Nephron progenitor cell (in vitro differentiated cells): Measurements from ENCODE around the gene ZNF764.

ENCODE experiments used
- DNase-seq: peaks from one replicate; pipeline ENCODE4 v3.0.0; 2021
- H3K27ac Mint-ChIP-seq: 2 replicates; pipeline ENCODE4 v1.8.0; 2021; ENCODE audit warnings: mild to moderate bottlenecking, moderate library complexity, mixed read lengths
- H3K27me3 Mint-ChIP-seq: 2 replicates; pipeline ENCODE4 v1.8.0; 2021; ENCODE audit warnings: mild to moderate bottlenecking, low read depth, mixed read lengths; ENCODE audit not compliant: poor library complexity
- H3K36me3 Mint-ChIP-seq: 2 replicates; pipeline ENCODE4 v1.8.0; 2021; ENCODE audit warnings: low read depth, mixed read lengths
- H3K4me1 Mint-ChIP-seq: 2 replicates; pipeline ENCODE4 v1.8.0; 2021; ENCODE audit warnings: mixed read lengths
- H3K4me3 Mint-ChIP-seq: 2 replicates; pipeline ENCODE4 v1.8.0; 2021; ENCODE audit warnings: mild to moderate bottlenecking, moderate library complexity, mixed read lengths
- H3K9me3 Mint-ChIP-seq: 2 replicates; pipeline ENCODE4 v1.8.0; 2021; ENCODE audit warnings: mild to moderate bottlenecking, moderate library complexity, mixed read lengths
- TF ChIP-seq, protein P1 (sequence below): fragments of 200-600 bp; sonication (generic); IDR thresholded peaks from 2 replicates; pipeline ENCODE4 v1.5.0; 2021; ENCODE audit warnings: antibody characterized with exemption

ZNF764 gene

DNA sequence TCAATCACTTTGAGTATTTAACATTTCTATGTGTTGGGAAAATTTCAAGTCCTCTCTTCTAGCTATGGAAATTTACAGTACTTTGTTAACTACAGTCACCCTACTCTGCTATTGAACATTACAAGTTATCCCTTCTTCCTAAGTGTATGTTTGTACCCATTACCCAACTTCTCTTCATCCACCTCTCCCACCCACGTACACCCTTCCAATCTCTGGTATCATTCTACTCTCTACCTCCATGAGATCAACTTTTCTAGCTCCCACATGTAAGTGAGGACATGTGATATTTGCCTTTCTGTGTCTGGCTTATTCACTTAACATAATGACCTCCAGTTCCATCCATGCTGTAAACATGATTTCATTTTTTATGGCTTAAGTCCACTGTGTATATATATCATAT, 16.5 kb upstream of the ZNF764 start:
- DNase-seq: no peak
- Mint-ChIP-seq H3K27ac (peak overlapping the region; percentile 44), H3K4me3 (no peak overlapping the region), H3K27me3 (peaks cover 9% of the 10 kb centered on the region), H3K4me1 (peaks cover 23% of the 10 kb centered on the region), H3K9me3 (no peaks in the 10 kb centered on the region), H3K36me3 (peaks cover 20% of the 10 kb centered on the region)
- TF ChIP-seq, protein P1, sequence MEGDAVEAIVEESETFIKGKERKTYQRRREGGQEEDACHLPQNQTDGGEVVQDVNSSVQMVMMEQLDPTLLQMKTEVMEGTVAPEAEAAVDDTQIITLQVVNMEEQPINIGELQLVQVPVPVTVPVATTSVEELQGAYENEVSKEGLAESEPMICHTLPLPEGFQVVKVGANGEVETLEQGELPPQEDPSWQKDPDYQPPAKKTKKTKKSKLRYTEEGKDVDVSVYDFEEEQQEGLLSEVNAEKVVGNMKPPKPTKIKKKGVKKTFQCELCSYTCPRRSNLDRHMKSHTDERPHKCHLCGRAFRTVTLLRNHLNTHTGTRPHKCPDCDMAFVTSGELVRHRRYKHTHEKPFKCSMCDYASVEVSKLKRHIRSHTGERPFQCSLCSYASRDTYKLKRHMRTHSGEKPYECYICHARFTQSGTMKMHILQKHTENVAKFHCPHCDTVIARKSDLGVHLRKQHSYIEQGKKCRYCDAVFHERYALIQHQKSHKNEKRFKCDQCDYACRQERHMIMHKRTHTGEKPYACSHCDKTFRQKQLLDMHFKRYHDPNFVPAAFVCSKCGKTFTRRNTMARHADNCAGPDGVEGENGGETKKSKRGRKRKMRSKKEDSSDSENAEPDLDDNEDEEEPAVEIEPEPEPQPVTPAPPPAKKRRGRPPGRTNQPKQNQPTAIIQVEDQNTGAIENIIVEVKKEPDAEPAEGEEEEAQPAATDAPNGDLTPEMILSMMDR: no peak

- Mint-ChIP-seq H3K27ac (peak within 1 kb of the TSS; percentile 95), H3K9me3 (no peaks in the 10 kb centered on the region), H3K4me1 (peaks cover 23% of the 10 kb centered on the region), H3K4me3 (peak within 1 kb of the TSS; percentile 92), H3K36me3 (peaks cover 6% of the 10 kb centered on the region), H3K27me3 (peaks cover 12% of the 10 kb centered on the region)
- TF ChIP-seq, protein P1: no peak
- DNase-seq: peak; percentile 84
Measured at GRCh38 chr16:30571445-30572322, 13.5 kb upstream of the ZNF764 start, which contains the start of gene ZNF688. Gene ZNF688, minus strand, starts transcription at chr16:30571714. Its CDS starts 85 bp downstream, at chr16:30571629.

GRCh38 chr16:30570636-30571444, 12.7 kb upstream of the ZNF764 start:
- DNase-seq: peak; percentile 29
- H3K4me1 Mint-ChIP-seq: peaks cover 30% of the 10 kb centered on the region
- H3K27ac Mint-ChIP-seq: peak overlapping the region; percentile 95
- H3K36me3 Mint-ChIP-seq: peaks cover 6% of the 10 kb centered on the region
- no peaks in the 10 kb centered on the region for H3K9me3 Mint-ChIP-seq
- peak overlapping the region; percentile 91 for H3K4me3 Mint-ChIP-seq
- H3K27me3 Mint-ChIP-seq: peaks cover 15% of the 10 kb centered on the region
- TF ChIP-seq, protein P1: no peak

DNA sequence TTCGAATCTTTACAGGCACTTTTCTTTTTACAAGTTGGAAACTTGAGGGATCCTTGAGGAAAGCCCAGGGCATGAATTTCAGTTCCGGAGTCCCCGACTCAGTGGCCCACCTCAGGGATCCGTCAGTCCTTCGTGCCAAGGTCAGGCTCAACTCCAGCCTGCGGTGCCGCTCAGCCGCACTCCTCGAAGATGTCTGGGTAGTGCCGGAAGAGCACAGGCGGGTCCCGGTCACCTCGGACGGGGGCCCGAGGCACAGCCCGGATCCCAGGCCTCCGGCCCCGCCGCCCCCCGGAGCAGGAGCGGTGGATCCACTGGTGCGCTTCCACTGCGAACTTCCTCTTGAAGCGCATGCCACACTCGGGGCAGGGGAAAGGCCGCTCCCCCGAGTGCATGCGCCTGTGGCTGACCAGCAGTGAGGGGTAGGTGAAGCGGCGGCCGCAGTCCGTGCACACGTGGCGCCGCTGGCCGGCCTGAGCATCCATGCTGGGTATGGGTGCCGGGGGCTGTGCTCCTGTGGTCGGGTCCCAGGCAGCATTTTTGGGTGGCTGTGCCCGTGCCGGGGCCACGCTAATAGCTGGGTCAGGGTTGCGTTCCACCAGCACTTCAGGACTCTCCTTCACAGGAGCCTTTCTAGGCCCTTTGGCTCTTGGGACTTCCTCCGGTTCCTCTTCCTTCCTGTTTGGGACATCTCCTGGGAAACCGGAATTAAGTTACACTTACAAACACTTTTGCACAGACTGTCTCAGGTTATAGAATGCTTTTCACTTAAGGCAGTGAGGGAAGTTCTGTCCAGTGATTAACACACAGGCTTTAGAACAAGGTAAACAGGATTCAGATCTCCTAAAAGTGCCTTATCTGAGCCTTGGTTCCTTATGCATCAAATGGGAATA, 11.8 kb upstream of the ZNF764 start:
- peaks cover 34% of the 10 kb centered on the region for H3K4me1 Mint-ChIP-seq
- TF ChIP-seq, protein P1: no peak
- H3K4me3 Mint-ChIP-seq: peak overlapping the region; percentile 91
- no peaks in the 10 kb centered on the region for H3K9me3 Mint-ChIP-seq
- DNase-seq: no peak
- peaks cover 18% of the 10 kb centered on the region for H3K27me3 Mint-ChIP-seq
- peaks cover 5% of the 10 kb centered on the region for H3K36me3 Mint-ChIP-seq
- peak overlapping the region; percentile 78 for H3K27ac Mint-ChIP-seq

GRCh38 chr16:30569281-30569680, 11.1 kb upstream of the ZNF764 start:
- H3K36me3 Mint-ChIP-seq: no peaks in the 10 kb centered on the region

More at GRCh38 chr16:30569281-30569680, 11.1 kb upstream of the ZNF764 start:
- TF ChIP-seq, protein P1: no peak
- no peak for DNase-seq
- H3K9me3 Mint-ChIP-seq: no peaks in the 10 kb centered on the region
- H3K4me1 Mint-ChIP-seq: peaks cover 37% of the 10 kb centered on the region
- H3K27me3 Mint-ChIP-seq: peaks cover 18% of the 10 kb centered on the region
- no peak overlapping the region for H3K4me3 Mint-ChIP-seq
- no peak overlapping the region for H3K27ac Mint-ChIP-seq
